ENCODE data around the gene BYSL.

BYSL gene, protein sequence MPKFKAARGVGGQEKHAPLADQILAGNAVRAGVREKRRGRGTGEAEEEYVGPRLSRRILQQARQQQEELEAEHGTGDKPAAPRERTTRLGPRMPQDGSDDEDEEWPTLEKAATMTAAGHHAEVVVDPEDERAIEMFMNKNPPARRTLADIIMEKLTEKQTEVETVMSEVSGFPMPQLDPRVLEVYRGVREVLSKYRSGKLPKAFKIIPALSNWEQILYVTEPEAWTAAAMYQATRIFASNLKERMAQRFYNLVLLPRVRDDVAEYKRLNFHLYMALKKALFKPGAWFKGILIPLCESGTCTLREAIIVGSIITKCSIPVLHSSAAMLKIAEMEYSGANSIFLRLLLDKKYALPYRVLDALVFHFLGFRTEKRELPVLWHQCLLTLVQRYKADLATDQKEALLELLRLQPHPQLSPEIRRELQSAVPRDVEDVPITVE

DNA sequence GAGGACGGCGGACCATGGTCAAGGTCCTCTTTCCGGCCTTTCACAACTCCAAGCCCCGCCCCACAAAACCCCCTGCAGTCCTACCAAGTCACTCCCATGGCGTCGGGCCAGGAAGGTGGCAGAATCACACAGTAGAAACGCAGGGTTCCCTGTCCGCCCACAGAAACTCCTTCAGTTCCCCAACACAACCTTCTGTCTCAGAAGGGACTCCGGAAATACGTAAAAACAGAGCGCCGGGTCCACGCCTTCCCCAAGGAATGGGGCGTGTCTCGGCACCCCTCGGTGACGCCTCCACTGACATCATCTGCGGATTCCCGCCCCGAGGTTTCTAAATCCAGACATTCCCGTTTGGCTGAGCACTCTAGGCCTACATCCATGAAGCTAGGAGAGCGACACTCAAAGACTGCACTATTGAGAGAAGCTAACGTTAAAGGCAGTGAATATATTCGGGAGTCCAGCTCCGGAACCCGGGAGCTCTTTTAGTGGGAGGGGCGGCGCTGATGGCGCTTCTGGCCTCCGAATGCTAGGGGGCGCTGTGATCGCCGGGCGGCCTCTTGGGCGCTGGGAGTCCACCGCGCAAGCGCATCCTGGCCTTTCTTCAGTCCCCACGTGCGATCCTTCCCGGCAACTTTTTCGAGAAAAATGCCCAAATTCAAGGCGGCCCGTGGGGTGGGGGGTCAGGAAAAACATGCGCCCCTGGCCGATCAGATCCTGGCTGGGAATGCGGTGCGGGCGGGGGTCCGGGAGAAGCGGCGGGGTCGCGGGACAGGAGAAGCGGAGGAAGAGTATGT lies at the start of gene BYSL, which contains the start of gene MED20:
Gene BYSL, plus strand, starts transcription at position 579 of the 791 bp plus-strand sequence. Its CDS starts 64 bp downstream, at position 643.
Gene MED20, minus strand, starts transcription at position 219 of the 791 bp plus-strand sequence. Its CDS starts 121 bp downstream, at position 98.
- DNase-seq: peak; percentile 96

DNA sequence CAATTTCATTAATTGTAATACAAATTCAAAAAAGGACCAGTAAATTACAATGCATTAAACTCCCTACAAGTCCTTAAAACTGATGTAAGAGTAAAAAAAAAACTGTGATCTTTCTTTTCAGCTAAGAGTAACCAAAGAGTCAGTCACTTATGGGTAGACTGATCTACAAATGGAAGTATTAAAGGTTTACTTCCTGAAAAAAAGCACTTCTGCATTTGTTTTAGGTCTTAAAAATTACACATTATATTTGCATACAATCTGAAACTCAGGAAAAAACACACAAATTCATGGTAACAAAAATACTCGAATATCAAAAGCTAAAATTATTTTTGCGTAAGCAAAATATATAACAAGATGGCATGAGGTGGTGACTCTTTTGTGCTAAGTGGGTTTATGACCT lies 49.6 kb upstream of the BYSL start:
- no peak for DNase-seq

DNA sequence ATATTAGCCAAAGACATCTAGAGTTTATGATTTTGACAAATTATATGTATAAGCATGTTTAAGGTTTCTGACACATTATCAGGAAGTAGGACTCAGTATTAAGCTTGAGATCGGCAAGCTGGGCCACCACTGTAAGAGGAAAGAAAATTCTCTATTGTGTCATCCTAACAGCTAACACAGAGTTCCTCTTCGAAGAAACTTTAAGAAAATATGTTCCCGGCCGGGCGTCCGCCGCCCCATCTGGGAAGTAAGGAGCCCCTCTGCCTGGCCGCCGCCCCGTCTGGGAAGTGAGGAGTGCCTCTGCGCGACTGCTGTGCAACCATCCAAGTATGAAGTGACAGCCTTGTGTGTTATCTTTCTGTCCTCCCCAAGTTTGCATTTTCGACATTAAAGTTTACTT lies 49.2 kb upstream of the BYSL start:
- DNase-seq: no peak

DNA sequence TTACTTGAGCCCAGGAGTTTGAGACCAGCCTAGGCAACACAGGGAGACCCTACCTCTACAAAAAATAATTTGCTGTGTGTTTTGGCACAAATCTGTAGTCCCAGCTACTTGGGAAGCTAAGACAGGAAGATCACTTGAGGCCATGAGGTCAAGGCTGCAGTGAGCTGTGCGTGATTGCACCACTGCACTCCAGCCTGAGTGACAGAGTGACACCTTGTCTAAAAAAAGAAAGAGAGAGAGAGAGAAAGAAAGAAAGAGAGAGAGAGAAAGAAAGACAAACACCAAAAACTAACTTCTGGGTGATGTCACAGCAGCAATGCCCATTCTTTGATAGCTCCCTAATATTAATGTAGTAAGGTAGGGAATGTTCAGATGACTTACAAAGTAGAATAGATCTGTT lies 46.6 kb upstream of the BYSL start:
- DNase-seq: no peak

DNA sequence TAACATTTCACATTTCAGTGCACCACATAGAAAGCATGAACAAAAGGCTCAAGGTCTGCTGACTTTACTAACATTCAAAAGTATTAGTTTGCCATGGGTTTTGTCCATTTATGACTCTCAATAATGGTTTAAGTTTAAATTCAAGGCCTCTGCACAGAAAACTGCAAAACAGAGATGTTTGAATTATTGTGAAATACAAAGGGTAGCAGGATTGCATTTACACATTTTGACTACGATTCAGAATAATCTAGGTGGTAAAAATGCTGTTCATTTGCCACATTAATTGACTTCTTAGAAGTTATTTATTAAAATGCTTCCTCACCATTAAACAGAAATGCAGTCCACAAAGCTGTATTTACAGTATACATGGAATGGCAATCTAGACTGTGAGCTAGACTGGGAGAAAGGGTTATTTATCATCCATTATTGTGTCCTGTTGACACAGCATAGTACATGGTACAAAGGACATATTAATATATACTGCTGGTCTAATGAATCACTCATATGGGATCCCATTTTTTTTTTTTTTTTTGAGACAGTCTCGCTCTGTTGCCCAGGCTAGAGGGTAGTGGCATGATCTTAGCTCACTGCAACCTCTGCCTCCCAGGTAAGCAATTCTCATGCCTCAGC lies 44.1 kb upstream of the BYSL start:
- DNase-seq: no peak

DNA sequence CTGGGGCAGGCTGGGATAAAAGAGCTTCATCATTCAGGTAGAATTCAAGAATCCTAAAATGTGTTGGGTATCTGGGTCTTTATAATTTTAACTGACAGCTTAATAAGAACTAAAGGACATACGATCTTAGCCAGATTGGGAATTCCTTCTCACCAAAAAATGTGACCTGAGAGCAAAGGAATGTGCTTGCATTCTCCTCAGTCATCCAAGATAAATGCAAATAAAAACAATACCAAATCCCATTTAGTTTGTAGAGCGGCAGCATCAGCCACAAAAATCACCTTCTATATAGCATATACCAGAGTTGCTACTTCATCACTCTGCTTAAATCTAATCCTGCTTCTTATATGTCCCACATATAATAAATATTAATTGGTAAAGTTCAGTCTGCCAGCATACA lies 43.1 kb upstream of the BYSL start:
- DNase-seq: no peak

DNA sequence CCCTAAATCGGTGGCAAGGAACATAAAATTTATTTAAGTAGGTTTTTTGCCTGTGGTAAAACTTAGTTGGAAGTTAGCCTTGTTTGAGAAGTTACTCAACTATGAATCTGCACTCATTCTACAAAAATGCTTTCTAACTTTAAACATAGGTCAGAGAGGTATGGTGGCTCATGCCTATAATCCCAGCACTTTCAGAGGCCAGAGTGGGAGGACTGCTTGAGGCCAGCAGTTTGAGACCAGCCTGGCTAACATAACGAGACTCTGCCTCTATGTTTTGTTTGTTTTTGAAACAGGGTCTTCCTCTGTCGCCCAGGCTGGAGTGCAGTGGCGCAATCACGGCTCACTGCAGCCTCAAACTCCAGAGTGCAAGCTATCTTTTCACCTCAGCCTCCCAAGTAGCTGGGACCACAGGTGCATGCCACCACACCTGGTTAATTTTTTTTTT lies 42.3 kb upstream of the BYSL start:
- DNase-seq: no peak

DNA sequence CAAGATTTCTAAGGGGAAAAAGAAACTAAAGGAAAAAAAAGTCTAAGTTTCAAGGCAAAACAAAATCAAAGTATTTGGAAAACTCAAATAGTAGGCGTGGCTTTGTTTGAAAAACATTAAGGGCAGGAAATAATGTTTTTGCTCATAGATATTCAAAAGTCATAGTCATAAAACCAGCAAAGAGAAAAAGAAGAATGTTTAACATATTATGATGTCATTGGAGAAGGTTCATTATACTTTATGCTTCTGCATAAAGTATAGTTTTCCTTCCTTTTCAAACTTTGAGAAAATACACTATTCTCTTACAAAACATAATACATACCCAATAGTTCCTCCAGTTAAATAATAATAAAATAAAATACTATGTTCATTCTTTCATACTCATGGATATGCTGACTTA lies 39.8 kb upstream of the BYSL start:
- DNase-seq: no peak

DNA sequence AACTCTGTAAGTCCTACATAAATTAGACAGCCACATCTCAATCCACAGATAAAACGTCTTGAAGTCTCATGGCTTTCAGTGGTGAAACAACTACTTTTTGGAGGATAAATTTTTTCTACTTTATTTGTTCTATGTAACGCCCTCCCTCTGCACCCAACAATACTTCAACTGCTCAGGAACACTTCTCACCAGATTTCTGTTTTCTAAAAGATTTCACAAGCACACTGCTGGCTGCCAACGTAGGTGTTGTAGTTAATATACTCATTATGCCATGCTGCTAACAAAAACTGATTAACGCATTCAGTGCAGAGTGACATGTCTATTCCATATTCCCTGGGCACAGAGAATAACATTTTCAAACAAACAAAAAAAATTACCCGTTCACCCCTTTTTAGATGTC lies 36.3 kb upstream of the BYSL start:
- no peak for DNase-seq

DNA sequence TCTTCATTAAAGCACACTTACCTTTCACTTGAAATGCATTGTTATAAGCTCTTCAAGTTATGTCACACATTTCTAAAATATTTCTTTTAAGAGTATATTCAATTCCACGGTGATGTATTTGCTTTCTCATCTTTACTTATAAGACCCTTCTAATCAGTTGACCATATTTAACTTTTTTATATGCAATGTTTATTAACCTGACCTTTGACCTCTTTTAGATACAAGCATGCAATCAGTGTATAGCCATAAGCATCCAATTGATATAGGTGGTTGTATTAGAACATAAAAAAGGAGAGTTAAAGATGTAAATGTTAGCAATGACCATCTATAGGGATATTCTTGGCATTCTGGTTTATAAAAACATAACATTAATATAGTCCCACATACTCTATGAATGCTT lies 35.4 kb upstream of the BYSL start:
- DNase-seq: no peak

DNA sequence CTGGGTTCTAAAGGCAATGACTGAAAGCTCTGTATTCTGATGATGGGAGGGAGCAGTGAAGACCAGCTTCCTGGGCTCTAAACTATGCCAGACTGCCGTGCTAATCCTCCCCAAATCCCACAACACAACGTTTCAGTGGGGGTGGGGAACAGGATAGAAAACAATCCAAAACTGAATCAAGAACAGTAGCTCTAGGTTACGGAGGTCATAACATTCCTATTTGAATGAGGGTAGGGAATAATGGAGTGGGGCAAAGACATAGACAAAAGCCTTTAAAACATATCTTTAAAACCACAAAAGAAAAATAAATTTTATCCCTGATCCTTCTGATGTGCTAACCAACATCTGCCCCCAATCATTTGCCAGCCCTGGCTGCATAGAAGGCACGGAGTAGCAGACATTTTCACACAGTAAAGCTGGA lies 34.0 kb upstream of the BYSL start:
- peak; percentile 96 for DNase-seq

DNA sequence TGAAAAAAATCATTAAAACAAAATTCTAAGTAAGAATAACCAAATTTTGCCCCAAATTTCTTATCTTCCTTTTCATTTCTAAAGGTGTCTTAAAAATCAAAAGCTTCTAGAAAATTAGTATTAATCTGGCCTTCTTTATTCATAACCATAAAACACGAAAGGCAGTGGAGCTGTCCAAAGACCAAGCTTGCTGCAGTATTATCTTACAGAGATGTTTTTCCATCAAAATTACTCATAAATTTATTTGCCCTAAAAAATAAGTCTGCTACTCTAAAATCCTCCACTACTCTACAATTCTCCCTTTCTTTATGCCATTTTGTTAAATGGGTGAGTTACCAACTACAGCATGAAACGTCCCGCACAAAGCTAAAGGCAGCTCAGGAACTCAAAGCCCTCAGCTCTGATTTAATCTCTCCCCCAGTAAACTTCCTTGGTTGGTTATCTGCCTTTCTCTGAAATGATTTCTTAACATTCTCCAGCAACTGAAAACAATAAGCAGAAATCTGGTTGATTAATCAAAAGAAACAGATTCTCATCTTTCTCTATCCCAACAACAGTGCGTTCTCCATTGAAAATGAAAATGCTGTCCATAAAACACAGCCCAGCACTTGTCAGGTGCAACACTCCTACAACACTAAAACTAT lies 28.3 kb upstream of the BYSL start:
- DNase-seq: peak; percentile 38

DNA sequence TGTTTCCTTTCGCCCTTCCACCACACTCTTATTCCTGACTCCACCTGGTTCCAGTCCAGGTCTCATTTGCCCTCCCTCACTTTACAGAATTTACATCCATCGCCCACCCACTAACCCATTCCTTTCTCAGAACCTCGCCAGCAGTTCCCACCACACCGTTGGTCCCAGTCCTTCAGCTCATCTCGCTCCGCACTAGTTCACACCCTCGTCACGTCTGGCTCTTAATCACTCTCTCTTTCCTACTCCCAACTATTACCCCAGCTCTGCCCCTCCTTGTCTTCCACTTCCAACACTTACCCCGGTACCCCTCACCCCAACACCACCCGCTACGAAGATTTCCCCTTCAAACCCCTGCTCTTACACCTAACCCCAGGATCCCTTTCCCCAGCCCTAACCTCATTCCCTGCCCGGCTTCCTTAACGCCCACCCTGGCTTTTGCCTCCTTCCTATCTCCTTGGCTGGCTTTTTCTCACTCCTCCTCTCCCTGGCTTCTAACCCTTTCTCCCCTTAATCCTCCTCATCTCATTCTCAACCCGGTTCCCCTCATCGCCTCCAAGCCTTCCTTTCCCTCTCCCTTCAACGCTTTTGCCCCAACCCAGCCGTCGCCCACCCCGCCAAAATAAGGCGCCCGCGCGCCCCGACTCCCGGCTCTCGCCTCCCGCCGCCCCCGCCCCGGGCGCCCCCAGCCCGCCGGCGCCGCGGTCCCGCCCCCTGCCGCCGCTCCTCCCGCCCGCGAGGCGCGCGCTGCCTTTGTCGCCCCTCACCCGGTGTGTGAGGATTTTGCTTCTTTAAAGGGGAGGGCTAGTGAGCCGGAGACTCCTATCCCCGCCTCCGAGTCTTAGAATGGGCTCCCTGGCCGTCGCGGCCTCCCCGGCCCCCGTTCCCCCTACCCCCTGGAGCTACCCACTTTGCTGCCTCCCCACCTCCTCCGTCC lies 26.7 kb upstream of the BYSL start:
- peak; percentile 86 for DNase-seq

DNA sequence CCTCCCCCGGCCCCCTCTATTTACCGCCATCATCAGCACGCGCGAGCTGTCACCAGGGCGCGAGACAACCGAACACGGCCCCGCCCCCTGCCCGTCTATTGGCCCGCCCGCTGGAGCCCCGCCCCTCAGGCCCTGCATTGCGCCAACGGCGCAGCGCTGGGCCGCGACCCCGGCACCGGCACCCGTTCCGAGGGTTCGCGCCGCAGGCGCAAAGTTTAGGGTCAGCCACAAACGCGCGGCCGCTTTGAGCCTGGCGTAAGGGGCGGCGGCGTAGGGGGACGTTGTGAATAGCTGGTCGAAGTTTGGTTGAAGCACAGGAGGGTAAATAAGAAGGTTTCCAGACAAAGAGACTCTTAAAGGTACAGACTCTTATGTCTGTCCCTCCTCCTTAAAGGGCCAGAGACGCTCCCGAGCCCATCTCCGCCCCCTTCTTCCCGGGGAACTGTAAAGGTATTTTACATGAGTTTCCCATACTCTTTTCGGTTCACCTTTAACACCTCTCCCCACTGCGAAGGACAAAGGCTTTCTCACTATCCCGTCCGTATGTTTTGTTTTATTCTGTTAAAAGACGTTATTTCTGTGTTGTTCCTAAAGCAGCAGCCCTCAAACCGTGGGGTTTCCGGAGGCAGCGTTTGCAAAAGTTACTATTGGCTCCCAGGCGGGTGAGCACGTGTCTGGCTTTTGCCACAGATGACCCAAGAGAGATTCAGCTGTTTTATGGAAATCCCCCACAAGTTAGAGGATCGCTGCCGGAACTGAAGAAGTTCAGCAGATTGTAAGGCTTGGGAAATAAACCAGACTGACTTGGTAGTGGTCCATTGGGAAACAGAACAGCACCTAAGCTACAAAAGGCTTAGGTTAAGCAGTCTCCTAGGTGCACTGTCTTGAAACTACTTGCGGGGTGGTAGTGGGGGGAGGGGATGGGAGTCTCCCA lies 25.7 kb upstream of the BYSL start, which contains the start of gene USP49:
Gene USP49, minus strand, starts transcription at position 76 of the 934 bp plus-strand sequence. CDS start 88,392 bp downstream, outside the sequence.
- peak; percentile 98 for DNase-seq

DNA sequence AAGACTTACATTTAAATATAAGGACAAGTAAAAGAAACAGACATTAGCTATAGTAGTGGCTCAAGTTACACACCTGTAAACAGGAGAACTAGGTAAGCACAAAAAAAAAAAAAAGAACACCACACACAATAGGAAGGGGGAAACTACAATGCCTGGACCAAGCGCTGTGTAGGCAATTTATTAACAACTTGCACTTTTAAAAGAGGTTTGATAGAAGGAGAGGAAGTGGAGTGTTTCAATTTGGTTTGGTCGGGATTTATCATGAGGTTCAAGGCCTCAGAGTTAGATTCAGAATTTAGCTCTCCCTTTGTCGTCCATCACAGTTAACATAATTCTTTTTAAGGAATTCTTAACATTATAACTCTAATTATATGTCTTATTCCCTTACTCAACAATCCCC lies 25.0 kb upstream of the BYSL start:
- DNase-seq: no peak

DNA sequence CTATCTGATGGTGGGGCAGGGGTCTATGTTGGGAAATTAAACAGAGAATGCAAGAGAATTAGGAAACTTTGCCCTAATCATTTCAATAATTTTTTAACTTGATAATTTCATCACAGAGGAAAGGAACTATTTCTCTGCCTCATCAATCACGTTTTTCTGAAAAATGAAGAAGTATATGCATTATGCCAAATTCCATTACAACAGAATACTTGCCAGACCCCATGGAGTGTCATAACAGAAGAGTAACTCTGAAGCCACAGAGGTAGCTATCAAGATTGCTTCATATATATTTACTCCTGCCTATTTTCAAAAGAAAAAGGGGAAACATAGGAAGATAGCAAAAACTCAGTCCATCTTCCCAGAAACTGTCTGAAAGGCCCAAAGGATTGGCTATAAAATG lies 20.4 kb upstream of the BYSL start:
- no peak for DNase-seq

DNA sequence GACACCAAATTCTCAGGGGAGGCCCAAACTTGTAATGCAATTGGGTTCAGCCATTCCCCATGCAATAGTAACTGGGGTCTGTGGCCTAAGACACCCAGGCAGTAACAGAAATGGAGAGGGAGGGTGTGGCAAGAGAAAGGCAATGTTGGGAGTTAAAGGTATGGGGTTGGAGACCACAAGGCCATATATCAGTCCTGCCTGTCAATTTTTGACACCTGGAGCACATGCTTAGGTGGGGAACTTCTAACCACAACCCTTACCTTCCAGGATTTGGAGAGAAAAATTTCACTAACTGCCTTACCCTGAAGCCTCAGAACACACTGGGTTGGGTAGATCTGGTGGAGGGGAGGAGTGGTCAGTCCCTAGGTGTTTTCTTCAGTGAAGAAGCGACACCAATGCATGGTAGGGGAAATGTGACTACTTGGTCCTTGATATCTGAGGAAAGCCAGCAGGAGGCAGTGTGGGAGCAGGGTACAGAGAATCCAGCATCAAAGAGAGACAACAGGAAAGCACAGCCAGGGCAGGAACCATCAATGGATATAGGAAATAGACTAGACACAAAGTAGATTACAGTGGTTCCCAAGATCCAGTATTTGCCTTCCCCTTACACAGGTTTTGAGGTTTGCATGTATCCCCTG lies 19.3 kb upstream of the BYSL start:
- peak; percentile 37 for DNase-seq

DNA sequence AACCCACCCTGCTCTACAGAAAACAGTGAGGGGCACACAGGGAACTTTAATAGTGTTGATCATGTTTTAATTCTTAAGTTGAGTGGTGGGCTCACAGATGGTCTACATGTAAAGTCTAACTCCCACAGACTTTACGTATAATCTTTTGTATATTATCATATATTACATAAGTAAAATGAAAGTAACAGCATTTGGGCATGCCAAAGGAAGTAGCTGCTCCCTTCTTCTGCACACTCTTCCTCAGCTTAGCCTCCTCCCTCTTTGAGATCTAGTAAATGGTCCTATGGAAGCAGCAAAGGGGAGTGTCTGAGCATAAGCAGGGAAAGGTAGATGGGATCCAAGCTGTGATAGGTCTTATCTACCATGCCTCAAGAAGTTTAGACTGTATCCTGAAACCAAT lies 11.6 kb upstream of the BYSL start:
- DNase-seq: no peak

DNA sequence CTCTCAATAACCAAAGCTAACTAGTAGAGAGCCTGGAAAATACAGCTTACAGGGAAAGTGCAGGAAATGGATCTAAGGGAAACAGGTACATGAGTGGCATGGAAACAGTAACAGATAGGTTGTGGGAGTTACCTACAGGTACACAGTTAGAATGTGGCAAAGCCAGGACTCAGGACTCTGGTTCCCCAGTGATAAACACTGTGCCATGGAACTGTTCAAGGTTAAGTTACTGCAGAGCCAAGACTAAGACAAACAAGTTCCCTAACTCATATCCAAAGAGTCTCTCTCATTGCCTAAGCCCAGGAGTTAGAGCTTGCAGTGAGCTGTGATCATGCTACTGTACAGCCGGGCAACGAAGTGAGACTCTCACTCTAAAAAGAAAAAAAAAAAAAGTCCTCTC lies 7.0 kb upstream of the BYSL start:
- no peak for DNase-seq
